ENCODE measurements around the gene PNPLA7.
"Not testable (repeated sequence)": the region's sequence is repeated elsewhere in the genome, so short reads cannot be mapped to it uniquely, and the experiment has no call there.

The PNPLA7 gene

GRCh38 chr9:137411260-137411644, 138.9 kb downstream of the PNPLA7 start:
- DNase-seq, result no peak

- no peak for DNase-seq
These were observed 139.3 kb downstream of the PNPLA7 start for GRCh38 chr9:137410891-137411249.

GRCh38 chr9:137410236-137410890, 139.8 kb downstream of the PNPLA7 start:
- DNase-seq, result not testable (repeated sequence)
